Embryonic facial prominence (tissue), 1 donor: ENCODE results near the gene ZCCHC24.

Experiments used
- DNase-seq: peaks from one replicate; pipeline ENCODE4 v3.0.0-alpha.2; 2016; ENCODE audit errors: extremely low spot score

ZCCHC24 gene

DNA sequence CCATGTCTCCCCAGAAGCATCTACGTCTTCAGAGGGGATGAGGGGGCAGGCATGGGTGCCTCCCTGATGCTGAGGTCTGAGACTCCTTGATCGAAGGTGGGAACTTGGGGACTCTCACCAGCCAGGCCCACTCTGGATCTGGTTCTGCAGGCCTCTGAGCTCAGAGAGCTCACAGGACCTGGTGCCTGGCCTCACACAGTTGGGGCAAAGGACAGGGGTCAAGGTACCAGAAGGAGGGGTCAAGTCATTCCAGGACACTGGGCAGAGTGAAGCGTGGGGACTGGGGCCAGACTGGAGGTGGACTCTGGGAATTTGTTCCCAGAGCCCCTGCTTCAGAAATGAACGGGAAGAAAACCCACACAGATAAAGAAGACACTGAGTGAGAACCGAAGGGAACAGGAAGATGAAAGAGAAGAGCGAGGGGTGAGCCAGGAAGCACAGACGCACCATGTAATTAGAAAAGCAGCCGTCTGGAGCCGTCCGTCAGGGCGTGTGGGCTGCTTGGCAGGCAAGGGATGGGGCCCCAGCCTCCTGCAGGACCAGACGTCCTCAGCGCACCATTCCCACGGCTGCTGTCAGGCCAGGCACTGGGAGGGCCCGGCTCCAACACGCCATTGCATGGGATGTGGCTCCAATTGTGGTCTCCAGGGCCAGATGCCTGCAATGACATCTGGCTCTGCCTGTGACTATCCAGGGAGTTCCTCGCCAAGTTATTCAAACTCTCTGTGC is 47.7 kb downstream of the ZCCHC24 start:
- DNase-seq: no peak

DNA sequence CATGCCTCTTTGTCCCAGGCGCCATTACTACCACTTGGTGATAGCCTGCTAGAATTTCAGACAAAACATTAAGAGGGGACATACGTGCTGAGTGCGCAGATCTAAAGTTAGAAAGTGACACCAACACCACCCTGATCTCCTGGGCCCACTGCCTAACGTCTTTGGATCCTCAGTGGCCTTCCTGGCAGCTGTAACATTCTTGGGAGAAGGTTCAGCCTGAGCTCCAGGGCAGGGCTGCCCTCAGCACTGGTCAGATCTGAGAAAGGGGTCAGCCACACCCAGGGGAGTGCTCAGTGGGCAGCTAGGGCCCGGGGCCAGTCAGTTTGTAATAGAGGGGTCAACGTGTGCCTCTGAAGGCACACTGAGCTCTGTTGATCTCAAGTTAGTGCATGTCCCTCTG is 48.4 kb downstream of the ZCCHC24 start:
- DNase-seq: no peak

DNA sequence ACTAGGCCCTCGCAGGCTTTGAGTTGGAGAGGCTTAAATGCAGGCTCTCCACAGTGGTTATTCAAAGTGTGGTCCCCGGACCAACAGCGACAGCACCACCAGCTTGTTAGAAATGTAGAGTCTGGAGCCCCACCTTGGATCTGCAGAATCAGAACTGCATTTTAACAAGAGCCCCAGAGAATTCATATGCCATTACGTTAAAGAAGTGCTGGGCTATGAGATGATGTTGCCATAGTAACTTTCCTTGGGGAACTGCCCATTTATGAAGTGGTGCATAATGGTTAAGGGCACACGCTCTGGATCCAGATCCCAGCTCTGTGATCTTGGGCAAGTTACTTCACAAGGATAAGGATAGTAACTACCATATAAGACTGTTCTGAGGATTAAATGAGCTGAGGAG is 48.9 kb downstream of the ZCCHC24 start:
- DNase-seq: no peak

DNA sequence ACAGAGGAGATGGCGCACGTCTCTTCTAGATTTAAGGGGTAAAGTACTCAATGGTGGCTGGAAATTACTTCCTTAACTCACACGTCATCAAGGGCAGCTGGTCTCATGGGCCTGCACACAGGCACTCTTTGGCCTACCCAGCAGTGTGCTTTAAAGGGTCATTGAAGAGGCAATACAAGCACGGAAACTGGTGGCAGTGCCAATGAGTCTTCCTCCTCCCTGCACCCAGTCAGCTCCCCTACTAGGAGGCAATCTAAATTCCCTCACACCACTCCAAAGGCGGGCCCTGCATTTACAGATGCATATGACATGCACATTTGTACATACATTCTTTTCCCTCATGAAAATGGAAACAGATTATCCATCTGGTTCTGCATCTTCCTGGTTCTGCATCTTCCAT is 50.8 kb downstream of the ZCCHC24 start:
- DNase-seq: no peak

DNA sequence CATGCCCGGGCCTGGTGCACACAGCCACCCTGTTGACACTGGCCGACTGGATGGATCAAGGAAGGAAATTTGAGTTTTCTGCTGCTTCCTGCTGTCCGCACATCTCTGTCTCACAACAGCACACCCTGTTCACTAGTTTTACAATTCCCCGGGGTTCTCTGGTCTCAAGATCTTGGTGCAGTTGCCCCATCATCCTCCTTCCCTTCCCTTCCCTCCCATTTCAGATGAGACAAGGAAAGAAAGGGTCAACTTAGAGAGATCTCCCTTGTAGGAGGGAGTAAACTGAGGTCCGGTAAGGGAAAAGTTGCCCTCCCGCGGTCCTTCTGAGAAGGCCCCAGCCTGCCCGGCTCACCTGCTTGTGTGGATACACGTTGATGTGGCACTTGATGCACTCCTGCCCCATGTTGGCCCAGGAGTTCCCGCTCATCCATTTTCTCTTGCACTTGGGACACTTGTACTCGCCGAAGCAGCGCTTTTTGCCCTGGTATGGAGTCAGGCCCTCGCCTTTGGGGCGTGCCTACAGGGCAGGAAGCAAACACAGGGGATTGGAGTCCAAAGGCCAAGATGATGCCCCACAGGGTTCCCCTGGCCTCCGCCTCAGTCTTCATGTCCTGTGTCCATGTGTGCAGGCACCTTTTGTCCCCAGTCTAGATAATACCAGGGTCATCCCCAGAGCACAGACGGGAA is 51.4 kb downstream of the ZCCHC24 start:
- no peak for DNase-seq

DNA sequence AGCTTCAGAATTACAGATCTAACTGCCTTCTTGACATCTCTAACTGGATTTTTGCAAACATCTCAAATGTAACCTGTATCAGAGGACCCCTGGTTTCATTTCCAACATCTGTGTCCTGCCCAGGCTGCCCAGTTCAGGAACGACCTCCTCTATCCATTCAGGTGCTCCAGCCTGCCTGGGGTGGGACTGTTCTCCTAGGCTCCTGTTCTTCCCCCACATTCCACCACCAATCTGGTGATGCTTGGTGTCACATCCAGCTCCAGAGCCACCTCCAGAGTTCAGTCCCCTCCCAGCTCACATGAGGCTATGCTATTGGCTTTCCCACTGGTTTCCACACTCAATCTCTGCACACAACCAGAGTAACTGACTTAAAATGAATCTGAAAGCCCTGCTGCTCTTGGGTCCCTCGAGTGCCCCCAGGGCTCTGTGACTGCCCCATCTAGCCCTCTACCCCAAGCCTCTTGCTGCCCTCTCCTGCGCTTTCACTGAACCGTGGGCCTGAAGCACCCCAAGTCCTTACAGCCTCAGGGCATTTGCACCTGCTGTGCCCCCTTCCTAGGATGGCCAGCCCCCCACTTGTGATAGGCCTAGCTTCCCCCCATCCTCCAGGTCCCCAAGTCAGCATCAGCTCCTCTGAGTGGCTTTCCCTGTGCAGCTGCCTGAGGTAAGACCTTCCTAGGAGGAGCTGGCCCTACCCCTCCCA is 52.1 kb downstream of the ZCCHC24 start:
- DNase-seq: no peak

DNA sequence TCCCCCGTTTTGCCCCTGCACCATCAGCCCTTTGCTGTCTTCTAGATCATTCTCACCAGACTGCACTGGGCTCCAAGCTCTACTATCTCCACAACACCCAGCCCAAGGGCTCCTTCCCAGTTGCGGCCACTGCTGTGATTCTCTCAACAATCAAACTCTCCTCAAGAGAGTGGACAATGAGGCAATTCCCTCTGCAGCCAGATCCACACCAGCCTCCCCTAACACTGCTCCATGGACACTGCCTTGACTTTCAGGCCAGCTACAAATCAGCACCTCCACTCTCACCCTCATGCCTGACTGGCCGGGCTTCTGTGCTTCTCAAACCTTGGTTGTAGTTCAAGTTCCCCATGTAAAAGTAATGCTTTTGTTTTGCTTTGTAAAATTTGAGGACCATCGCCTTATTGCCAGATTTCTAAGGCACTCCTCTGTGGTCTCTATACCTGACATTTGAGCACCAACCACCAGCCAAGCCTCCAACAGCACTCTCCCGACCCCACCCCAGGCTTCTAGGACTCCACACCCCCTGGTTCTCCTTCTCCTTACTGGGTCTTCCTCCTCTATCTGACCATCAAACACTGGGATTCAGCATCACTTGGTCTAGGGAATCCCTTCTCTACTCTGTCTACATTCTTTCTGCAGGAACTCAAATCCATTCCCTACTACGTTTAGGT is 52.8 kb downstream of the ZCCHC24 start:
- DNase-seq: no peak

DNA sequence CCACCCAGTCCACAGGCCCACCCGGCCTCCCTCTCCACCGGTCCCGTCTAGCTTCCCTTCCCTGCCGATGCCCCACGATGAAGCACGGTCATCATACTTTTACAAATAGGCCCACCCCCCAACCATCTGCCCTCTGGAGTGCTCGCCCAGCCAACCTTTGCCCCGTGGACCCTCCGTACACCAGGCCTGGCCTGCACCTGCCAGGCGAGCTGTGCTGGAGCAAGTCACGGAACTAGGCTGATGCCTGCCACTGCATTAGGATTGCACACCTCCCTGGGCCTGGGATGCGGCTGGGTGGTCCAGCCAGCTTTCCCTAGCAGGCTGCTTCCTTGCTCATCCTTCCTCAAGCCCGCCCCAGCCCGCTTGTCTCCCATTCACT is 53.4 kb downstream of the ZCCHC24 start:
- DNase-seq: no peak

DNA sequence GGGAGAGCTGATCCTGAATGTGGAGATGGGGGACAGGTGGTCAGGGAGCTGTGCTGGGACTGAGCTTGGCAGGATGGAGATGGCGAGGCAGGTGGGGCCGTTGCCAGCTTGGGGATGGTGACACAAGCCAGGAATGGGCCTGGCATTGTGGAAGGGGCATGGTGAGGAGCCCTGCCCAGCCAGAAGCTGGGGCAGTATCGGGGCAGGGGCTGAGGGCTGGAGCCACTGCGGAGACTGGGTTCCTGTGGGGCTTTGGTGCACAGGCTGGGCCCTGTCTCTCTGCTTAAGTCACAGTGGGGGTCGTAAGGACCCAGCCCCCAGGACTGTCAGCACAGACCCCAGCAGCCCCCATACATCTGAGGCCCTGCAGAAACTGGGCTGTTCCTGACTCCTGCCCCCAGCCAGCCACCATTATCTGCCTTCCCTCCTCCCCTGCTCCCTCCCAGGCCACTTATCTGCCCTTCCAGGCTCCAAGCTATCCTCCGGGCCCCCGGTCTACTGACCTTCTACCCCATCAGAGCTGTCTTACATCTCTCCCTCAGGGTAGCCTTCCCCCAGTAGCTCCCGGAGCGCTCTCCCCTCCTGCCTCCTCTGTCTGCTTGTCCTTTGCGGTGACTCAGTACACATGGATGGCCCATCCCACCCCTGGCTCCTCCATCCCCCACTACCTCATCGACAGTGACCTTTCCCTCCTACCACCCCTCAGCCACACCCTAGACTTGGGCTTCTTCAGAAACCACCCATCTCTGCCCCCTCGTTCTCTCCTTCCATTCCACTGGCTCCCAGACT is 54.0 kb downstream of the ZCCHC24 start:
- DNase-seq: no peak

DNA sequence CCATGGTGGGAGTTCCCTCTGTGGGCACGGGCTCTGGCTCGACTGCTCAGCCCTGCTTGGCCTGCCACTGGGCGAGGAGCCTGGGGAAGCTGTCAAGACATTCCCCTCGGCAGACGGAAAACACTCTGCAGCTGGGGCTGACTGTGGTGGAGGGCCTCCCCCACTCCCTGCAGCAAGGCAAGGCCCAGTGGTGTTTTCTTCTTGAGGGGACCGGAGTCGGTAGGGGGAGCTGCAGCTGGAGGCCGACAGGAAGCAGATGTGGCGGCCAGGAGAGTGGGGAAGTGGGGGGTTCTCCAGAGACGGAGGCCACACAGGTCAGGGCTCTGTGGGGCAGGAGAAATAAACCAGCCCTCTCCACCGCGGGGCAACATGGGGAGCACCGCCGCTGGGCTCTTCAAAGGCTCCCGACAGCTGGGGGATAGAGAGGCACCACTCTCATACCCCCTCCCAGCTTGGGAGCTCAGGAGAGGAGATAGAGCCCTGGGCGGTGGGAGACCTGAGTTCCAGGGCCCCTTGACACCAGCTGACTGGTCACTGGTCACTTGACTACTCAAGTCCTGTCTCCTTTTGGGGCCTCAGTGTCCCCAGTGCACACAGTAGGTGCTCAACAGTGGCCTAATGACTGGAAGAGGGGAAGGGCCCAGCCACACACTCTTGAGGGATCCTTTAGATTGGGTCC is 54.7 kb downstream of the ZCCHC24 start:
- no peak for DNase-seq

DNA sequence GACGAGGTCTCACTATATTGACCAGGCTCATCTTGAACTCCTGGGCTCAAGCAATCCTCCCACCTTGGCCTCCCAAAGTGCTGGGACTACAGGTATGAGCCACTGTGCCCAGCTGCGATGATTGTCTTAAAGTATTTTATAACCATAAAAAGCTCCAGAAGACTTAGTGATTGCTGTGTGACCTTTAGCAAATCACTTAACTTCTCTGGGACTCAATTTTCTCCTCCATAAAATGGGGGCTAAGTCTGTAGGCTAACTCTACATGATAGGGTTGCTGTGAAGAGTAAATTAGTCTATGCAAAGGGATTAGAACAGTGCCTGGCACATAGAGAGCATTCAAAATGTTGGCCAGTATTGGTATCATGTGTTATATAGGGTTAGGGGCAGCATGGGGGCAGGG is 55.4 kb downstream of the ZCCHC24 start:
- DNase-seq: no peak

DNA sequence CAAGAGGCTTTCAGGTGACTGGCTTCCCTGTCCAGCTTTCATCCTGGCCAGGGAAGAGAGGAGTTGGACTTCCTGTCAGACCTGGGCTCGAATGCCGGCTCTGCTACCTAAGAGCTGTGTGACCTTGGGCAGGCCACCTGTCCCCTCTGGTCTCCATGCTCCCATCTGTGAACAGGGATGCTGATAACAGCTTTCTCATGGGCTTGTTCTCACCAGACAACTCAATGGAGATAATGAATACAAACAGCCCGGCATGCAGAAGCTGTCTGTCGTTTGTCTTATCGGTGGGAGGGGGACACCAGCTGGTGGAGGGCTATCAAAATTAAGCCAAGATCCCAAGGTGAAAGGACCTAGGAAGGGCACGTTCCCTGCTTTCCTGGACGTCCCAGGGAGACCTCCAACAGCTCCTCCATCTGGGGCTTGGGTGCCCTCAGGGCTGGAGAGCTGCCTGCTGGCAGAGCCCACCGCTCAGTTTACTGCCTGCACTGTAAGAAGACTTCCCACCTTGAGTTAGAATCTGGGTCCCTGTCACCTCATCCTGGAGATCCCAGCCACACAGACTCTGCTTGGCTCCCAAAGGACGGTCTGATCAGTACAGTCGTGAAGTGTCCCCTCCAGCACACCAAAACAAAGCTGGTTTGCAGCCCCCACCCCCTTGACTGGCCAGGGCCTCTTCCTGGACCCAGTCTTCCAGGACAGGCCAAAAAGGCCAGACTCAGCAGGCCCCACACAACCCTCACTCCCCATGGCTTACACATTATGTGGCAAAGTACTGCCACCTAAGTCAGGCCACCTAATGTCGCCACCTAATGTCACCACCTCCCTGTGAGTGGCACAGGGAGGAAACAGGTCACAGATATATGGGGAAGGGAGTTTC is 57.2 kb downstream of the ZCCHC24 start:
- no peak for DNase-seq

DNA sequence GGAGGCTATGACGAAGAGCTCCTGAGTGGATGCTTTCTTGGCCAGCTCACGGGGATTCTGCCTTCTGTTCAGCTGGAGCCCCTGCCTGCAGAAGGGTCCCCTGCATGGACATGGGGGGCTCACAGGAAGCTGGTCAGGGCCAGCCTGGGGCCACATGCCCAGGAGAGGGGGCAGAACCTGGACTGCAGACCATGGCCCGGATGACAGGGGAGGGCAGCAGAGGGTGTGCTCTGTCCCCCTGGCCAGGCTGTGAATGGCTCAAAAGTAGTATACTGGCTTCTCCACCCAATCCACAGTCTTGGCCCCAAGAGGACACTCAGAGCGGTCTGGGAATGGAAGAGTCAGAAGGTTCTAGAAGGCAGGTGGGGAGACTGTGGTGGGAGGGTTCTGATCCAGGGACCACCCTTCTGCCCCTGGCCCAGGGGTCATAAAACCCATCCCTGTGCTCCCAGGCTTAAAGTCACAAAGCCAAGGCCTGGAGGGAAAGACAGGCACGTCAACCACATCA is 57.9 kb downstream of the ZCCHC24 start:
- no peak for DNase-seq

DNA sequence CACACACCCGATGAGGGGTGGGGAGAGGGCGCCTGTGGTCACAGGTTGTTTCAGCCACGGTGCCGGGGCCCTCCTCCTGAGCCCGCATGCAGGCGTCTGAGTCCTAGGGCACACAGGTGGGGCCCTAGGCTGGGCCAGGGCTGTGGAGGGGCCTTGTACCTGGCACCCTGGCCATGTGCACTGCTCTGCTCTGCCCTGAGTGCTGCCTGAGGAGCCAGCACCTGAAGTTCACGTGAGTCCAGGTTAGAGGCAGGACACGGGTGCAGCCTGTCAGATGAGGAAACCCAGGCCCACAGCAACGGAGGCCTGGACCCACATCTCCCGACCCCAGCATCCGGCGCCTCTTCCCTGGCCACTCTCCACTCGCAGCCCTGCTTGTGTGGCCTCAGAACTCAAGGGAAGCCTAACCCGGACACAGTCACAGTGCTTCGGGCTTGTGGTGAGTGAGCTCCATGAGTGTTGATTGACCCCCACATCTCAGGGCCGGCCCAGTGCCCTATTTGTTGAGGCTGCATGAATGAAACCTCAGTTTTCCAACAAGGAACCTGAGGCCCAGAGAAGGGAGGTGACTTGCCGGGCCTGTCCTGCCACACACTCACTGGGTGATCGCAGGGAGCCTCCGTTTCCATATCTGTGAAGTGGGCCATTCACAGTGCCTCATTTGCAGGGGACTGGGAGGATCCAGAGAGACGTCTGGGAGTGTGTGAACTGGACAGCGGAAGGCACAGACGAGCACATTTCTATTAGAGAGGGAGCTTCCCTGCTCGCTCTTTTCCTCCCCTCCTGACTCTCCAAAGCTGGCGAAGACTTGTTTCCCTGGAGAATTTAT is 58.6 kb downstream of the ZCCHC24 start:
- no peak for DNase-seq

DNA sequence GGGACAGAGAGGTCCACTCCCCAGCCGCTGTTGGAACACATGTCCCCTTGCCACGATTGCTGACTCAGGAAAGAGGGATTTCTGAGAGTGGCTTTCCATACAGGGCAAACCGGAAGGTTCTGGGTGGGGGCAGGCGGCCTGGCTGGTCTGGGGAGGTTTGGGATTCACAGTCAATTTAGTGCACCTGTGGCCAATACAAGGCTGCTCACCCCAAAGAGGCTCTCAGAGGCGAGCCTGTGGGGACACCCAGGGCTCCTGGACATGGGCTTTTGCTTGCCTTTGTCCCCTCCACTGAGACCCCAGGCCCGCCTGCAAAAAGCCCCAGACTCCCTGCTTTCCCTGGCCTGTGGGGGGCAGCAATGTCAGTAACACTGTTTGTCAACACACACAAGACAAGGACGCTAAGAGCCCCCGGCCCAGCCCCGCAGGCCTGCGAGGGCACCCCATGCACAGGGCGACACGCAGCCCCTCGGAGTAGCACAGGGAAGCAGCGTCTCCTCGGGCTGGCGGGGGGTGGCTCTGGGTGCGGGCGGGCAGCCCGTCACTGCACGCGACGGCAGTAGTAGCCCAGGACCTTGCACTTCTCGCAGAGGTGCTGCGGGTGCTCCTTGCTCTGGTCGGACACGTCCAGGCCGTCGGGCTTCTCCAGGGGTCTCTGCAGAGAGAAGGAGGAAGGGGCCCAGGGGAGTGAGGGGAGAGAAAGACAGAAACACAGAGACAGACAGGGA is 59.5 kb downstream of the ZCCHC24 start:
- no peak for DNase-seq

DNA sequence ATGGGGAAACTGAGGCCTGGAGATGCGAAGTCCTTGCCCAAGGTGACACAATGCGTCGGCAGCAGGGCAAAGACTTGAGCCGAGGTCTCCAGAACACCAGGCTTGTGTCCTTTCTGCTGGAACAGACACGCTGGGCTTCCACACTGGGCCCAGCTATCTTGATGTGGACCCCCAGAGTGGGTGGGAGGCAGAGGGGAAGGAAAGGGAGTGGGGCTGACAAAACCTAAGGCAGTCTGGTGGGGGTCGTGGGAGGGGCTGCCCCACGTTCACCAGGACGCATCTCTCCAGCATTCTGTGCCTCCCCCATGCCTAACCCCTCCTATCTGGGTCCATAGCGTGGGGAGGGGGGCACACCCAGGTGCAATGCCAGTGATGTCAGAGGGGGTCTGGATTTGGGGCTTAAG is 60.0 kb downstream of the ZCCHC24 start:
- DNase-seq: no peak

DNA sequence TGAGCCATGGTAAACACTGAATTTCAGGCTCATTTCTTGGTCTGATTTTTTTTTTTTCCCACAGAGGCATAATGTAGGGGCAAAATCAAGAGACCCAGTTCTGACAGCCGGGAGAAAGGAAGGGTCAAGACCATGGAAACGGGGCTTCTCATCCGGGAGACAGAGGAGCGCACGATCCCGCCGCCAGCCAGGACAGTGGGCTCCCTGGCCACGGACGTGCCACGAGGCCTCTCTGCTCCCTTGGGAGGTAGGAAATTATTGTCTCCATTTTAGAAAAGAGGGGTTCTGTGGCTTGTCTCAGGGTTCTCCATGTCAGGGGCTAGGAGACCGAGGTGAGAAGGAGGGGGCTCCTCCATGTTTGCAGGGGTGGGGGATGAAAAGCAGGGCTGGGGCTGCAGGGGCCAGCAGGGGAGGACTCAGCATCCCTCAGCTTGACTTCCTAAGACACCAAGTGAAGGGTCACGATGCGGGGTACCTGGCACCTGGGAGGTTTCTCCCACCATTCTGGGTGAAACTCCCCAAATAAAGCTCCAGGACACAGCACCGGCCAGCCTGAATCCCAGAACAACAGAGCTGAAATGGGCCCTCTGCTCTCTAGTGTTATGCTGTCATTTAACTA is 60.5 kb downstream of the ZCCHC24 start:
- DNase-seq: no peak
